CMK (cell line): ENCODE data around the gene POGLUT2.
"Not testable (repeated sequence)": the region's sequence is repeated elsewhere in the genome, so short reads cannot be mapped to it uniquely, and the experiment has no call there.

Experiments used
- DNase-seq: peaks from one replicate; pipeline ENCODE4 v3.0.0-alpha.2; 2010; ENCODE audit warnings: low read depth

Gene POGLUT2

GRCh38 chr13:102805680-102806079, 6.9 kb upstream of the POGLUT2 start:
- DNase-seq = no peak

GRCh38 chr13:102800145-102801041, 1.6 kb upstream of the POGLUT2 start:
- DNase-seq = peak; percentile 49

GRCh38 chr13:102799426-102800144, 809 bp upstream of the POGLUT2 start:
- no peak for DNase-seq

- no peak for DNase-seq
Observed at GRCh38 chr13:102793611-102794355, 5.0 kb downstream of the POGLUT2 start.

GRCh38 chr13:102792396-102792795, 6.4 kb downstream of the POGLUT2 start:
- no peak for DNase-seq

GRCh38 chr13:102788683-102789082, 10.1 kb downstream of the POGLUT2 start:
- DNase-seq = no peak

- DNase-seq = no peak
Observed at GRCh38 chr13:102784483-102784882, 14.3 kb downstream of the POGLUT2 start.

GRCh38 chr13:102781591-102781990, 17.2 kb downstream of the POGLUT2 start:
- DNase-seq = no peak

- DNase-seq = not testable (repeated sequence)
Observed at GRCh38 chr13:102780656-102781055, 18.1 kb downstream of the POGLUT2 start.

- DNase-seq = peak; percentile 83
Observed at GRCh38 chr13:102779436-102780159, 19.2 kb downstream of the POGLUT2 start.

GRCh38 chr13:102777736-102778135, 21.0 kb downstream of the POGLUT2 start:
- DNase-seq = no peak

- DNase-seq = no peak
Observed at GRCh38 chr13:102776271-102776670, 22.5 kb downstream of the POGLUT2 start.

- peak; percentile 51 for DNase-seq
Observed at GRCh38 chr13:102774591-102775520, 23.9 kb downstream of the POGLUT2 start.

- DNase-seq = no peak
Observed at GRCh38 chr13:102774214-102774568, 24.6 kb downstream of the POGLUT2 start.

- DNase-seq = peak; percentile 62
Observed at GRCh38 chr13:102773441-102774213, 25.1 kb downstream of the POGLUT2 start, which contains the start of gene TEX30. Gene TEX30, minus strand, starts transcription at chr13:102773786. Its CDS starts 3,760 bp downstream, at chr13:102770026.

- no peak for DNase-seq
Observed at GRCh38 chr13:102772042-102772425, 26.7 kb downstream of the POGLUT2 start.

- DNase-seq = no peak
Observed at GRCh38 chr13:102771298-102772041, 27.3 kb downstream of the POGLUT2 start.

- no peak for DNase-seq
Observed at GRCh38 chr13:102770435-102770834, 28.3 kb downstream of the POGLUT2 start.

GRCh38 chr13:102769679-102770078, 29.1 kb downstream of the POGLUT2 start:
- no peak for DNase-seq
